Stimulated activated CD8-positive, alpha-beta memory T cell treated with anti-CD3 and anti-CD28 coated beads, Interleukin-15, amount 100 ng/mL, for 48 hours (primary cell): Measurements from ENCODE around the gene MATN4.

Experiments
- DNase-seq, 2 donors: peaks; one replicate each; pipeline ENCODE4 v3.0.0-alpha.2; 2020; ENCODE audit warnings: low read depth in 2 of 2

Gene MATN4

DNA sequence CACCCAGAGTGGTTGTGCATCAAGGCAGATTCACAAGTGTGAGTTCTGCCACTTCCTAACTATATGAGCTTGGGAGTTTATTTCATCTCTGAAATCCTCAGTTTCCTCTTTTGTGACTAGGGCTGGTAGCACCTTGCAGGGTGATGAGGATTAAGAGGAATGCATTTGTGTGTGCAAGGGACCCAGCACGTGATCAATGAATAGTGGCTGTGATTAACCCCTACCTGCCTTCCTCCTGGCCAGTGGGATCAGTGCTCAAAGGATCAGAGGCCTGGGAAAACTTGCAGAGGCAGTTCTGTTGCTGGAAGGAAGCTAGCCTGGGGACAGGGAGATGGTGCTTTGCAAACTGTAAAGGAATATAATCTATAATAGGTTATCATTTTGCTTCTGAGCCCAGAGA lies 32.9 kb upstream of the MATN4 start:
- DNase-seq: no peak

- no peak for DNase-seq
These were observed 32.2 kb upstream of the MATN4 start for GRCh38 chr20:45340236-45340847.

DNA sequence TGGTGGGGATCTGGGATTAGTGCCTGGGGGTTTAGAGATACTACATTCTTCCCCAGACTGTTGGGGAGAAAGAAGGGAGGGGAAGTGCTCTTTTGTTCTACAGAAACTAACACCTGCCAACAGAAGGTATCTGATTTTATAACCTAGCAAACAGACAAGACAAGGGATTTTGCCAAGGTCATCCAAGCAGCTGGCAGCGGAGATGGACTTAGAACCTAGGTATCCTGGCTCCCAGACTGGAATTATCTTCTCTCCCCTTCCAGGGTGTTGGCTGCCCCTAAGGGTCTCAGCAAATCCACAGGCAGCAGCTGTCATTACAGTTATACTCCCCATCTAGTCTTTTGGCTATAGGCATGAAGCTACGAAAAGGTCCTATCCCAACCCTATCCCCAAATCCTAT lies 31.7 kb upstream of the MATN4 start:
- no peak for DNase-seq

DNA sequence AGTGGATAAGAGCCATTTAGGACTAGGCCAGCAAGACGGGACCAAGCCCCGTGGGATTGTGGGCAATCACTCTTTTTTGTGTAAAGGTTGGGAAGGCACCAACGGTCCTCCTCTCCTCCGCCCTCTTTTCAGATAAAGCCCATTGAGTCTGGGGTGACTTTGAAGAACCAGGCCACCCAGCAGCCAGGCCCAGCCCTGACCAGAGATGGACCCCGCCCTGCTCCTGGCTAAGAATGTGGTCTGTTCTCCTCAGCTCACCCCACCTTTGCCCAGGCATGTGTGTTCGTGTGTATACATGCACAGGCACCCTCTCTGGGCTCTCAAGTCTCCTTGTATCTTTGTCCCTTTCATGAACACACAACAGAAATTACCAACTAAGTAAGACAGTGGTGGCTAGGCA lies 31.0 kb upstream of the MATN4 start:
- DNase-seq: no peak

DNA sequence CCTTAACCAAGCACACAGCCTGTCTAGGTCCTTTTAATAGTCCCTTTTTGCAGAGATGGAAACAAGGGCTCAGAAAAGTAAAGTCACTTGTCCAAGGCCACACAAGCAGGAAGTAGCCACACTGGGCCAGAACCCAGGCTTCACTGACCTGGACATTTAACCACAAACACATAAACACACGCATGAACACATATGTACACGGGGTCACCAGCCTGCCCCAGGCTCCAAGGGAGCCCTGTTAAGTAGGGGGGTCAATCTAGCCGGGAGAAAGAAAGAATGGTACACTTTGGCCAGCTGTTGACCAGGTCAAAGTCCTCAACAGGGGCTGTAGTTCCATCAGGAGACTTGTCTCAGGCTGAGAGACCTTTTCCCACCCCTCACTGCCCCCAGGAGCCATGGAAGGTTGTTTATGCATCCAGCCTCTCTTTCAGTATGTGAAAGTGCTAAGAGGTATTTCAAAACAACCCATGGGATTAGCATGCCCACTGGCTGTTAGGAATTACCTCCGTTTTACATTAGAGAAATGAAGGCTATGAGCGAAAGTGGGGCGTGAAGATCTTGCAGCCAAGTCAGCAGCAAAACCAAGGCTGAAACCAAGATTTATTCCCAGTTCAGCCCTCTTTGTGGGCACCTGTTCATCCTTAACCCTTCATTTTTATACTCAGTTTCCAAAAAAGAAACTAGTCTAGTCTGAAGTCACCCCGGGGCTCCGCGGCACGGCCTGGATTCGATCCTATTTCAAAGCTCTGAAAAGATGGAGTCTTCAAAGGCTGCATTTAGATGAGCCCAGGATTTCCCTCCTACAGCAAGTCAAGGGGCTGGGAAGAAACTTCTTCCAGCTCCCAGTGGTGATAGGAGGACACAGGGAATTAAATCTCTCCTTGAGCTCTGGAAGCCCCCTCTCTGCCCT lies 30.3 kb upstream of the MATN4 start:
- no peak for DNase-seq

DNA sequence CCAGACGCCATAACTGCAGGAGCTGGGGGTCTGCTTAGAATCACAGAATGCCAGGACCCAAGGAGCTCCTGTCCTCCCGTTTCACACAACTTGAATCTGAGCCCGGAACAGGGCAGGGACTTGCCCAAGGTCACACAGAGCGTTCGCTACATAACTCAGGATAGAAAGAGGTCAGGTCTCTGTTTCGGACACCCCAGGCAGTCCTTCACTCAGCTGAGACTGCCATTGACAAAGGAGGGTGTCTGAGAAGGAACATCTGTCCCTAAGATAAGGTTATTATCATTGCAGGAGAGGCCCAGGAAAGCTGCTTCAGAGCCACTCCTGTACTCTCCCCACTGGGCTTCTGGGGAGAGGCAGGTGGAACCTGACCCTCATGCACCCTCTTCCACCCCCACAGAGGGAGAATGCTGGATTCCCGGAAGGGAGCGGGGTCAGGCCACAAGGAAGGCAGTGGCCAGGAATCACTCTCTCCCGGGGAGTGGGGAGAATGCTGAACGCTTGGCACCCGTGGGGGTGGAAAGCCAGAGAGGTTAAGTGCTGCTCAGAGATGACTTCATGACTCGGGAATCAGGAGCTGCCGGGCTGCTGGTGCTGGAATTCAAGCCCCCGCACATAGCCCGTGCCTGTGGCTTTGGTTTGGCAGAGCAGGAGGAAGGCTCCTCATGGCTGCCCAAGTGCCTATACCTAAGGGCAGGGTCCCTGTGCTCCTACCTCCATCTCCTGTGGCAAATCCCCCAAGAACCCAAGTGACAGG lies 29.4 kb upstream of the MATN4 start:
- no peak for DNase-seq

DNA sequence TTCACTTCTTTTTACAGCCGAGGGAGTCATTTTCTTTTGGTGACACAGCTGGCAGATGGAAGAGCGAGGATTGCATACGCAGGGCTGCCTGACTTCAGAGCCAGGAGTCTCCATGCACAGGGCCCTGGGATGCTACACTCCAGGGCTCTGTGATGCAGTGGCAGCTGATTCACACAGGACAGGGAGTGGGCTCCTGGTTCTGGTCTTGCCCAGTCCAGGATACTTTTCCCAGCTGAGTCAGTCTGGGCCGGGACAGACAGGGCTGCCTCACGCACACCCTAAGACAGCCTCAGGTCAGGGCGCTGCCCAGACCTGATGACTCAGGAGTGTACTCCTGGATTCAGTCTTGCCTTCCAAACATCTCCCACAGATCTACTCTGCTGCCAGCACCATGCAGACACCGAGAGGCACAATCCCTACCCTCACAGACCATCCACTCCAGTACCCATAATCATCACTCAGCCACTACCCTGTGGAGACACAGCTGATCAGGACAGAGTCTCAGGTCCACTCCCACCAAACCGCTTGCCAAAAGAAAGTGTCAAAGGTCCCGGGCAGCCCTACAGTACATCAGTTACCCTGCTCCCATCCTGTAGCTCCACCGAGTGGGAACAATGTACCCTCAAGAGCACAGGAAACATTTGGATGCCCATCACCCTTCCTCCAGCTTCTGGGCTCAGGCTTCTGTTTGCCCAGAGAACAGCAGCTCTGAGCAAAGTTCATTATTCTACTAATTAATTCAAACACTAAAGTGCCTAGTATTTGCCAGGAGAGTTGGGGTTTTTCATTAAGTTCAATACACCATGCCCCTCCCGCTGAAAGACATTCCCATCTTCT lies 28.6 kb upstream of the MATN4 start:
- DNase-seq: no peak

GRCh38 chr20:45330476-45330875 lies 22.4 kb upstream of the MATN4 start:
- DNase-seq: no peak

- no peak for DNase-seq
These were observed 21.6 kb upstream of the MATN4 start for GRCh38 chr20:45329497-45330319.

- DNase-seq: no peak
These were observed 20.4 kb upstream of the MATN4 start for GRCh38 chr20:45328451-45328850.

DNA sequence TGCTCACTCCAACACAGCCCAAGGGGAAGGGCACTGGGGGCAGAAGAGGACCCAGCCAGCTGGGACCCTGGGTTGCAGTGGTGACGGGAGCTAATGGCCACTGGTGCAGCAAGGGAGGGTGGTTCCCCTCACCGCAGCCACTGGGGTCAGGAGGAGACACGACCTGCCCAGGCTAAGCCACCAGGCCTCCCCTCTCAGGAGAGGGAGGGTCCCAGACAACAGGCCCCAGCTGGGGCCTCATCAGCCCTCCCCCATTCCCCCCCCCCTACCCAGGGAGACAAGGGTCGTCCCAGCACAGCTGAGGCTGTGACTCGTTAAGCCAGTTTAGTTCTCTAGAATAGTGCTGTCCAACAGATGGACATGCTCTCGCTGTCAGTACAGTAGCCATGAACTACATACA lies 17.3 kb upstream of the MATN4 start:
- DNase-seq: no peak

- DNase-seq: no peak
These were observed 15.6 kb upstream of the MATN4 start for GRCh38 chr20:45323731-45324130.

GRCh38 chr20:45322952-45323383 lies 14.9 kb upstream of the MATN4 start:
- DNase-seq: no peak

- no peak for DNase-seq
These were observed 13.0 kb upstream of the MATN4 start for GRCh38 chr20:45320948-45321595.

DNA sequence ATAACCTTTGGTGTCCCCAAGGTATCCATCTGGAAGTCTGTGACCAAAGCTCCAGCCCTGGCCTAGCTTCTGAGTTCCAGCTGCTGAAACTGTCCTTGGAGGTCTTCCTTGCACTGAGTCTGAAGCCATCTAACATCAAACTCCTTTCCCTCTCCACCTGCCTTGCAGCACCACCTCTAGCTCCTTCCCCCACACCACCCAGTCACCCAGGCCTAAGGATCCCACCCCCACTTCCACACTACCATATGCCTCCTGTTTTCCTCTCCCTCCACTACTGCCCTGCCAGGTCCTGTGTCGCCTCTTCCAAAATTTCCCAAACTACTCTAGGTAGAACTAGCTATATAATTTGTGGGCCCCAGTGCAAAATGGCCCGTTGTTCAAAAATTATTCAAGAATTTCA lies 10.8 kb upstream of the MATN4 start:
- DNase-seq: no peak

DNA sequence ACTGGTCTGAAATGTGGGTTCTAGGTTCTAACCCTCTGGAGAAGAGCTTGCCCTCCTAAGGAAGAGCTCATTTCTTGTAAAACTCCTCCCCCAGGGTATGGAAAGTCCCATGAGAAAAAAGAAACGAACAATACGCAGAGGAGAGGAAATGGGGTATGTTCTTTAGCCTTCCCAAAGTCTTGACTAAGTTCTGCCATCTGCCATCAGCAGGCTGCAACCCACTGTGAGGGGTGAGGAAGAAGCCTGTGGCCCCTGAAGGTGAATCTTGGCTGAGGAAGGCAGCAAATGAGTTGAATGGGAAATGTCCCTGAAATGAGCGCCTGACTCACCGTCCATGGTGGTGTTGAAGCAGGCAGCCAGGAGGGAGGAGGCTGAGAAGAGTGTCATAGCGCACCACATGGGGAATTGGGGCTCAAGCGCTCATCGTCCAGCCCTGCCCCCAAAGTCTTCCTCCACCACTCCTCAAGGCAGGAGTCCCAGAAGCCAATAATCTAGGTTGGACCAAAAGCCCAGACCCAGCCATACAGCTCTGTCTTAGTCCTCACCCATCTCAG lies 10.4 kb upstream of the MATN4 start:
- DNase-seq: no peak

GRCh38 chr20:45317826-45318225 lies 9.7 kb upstream of the MATN4 start:
- DNase-seq: no peak

DNA sequence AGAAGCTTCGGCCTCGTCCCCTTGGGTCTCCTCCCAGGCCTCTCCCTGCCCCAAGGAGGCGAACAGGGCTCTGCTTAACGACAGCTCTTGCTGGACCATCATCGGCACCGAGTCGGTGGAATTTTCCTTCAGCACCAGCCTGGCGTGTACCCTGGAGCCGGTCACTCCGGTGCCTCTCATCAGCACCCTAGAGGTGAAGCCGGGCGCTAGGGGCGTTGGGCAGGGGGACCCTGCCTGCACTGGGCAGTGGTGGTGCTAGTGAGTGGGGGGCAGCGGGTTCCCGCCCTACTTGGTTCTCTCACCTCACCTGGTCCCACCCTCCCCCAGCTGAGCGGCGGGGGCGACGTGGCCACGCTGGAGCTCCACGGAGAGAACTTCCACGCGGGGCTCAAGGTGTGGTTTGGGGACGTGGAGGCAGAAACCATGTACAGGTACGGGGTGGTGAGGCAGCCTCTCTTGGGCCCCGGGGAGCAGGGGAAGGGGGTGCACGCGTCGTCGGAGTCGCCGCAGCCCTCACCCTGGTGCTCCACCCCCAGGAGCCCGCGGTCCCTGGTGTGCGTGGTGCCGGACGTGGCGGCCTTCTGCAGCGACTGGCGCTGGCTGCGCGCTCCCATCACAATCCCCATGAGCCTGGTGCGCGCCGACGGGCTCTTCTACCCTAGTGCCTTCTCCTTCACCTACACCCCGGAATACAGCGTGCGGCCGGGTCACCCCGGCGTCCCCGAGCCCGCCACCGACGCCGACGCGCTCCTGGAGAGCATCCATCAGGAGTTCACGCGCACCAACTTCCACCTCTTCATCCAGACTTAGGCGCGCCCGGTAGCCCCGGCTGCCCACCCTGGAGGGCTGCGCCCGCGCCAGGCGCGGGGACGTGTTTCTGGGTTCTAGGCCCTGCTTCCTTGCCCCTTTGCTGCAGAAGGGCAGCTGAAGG lies 8.3 kb upstream of the MATN4 start:
- no peak for DNase-seq

DNA sequence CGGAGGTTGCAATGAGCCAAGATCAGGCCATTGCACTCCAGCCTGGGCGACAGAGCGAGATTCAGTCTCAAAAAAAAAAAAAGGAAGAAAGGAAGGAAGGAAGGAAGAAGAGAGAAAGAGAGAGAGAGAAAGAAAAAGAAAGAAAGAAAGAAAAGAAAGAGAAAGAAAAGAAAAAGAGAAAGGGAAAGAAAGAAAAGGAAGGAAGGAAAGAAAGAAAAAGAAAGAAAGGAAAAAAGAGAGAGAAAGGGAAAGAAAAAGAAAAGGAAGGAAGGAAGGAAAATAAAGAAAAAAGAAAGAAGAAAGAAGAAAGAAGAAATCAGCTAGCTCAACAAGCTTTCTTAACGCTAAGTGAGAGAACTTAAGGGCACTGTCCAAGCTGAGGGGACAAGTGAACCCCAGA lies 7.6 kb upstream of the MATN4 start:
- DNase-seq: no peak
